HepG2 (cell line): ENCODE results near the gene DGUOK. TPM values are rescaled to one million over a fixed set of nuclear protein-coding genes. Genes with fewer than 3 reads are reported as not detected.

Source experiments
- ATAC-seq: fragments of 200-7000 bp; cut with Tn5 transposase; 3 replicates; pipeline ENCODE4 v1.9.1; 2020; ENCODE audit warnings: mild to moderate bottlenecking, moderate library complexity
- BruUV-seq: library from RNA; stranded (reverse); fragments of 400-500 nt; replicated peaks from 2 replicates; lab custom pipeline; 2021; lab: Mats Ljungman, UMichigan
- CTCF ChIA-PET: fragments of 300-600 bp; formaldehyde crosslinking; extraction: SDS; loops from one replicate; lab custom pipeline; 2021; ENCODE audit warnings: low total read pairs, inconsistent platforms, low intra/inter-chr PET ratio; lab: Yijun Ruan, JAX
- POLR2A ChIA-PET: fragments of 350-600 bp; sonication (Branson Sonifier 250); formaldehyde crosslinking; loops from one replicate; lab custom pipeline; 2020; ENCODE audit warnings: antibody characterized with exemption, inconsistent platforms; lab: Yijun Ruan, JAX
- DNase-seq: peaks from one replicate; pipeline ENCODE4 v3.0.0-alpha.2; 2015; ENCODE audit warnings: low spot score
- FAIRE-seq: peaks from 3 replicates; lab custom pipeline; 2011; peaks lifted over from hg19 to GRCh38; lab: Jason Lieb, UNC
- H2AFZ ChIP-seq: one replicate; pipeline ENCODE4 v1.6.1; 2011; ENCODE audit warnings: low read length, inconsistent platforms
- H3K27ac ChIP-seq: fragments of 300-600 bp; 3 replicates; pipeline ENCODE4 v1.8.0; 2011; ENCODE audit warnings: mixed run types, mild to moderate bottlenecking, mixed read lengths, low read length, inconsistent platforms; ENCODE audit not compliant: insufficient read depth; ENCODE audit errors: extremely low read length
- H3K27me3 ChIP-seq, 2 experiments: fragments of 200-600 bp in 1 of 2; 2 replicates in 1 of 2; 3 replicates in 1 of 2; pipeline versions ENCODE4 v1.6.0 to v1.8.0; 2011; ENCODE audit warnings: low read length in 2 of 2, mild to moderate bottlenecking in 2 of 2, moderate library complexity in 2 of 2, inconsistent platforms in 1 of 2; ENCODE audit not compliant: insufficient read depth in 2 of 2, control insufficient read depth in 1 of 2
- H3K36me3 ChIP-seq, 2 experiments: fragments of 200-600 bp in 1 of 2; replicated peaks in 1 of 2; 2 replicates in 1 of 2; 3 replicates in 1 of 2; pipeline versions ENCODE4 v1.5.1 to v1.8.0; 2011; ENCODE audit warnings: low read length in 2 of 2, inconsistent platforms in 1 of 2; ENCODE audit not compliant: insufficient read depth in 2 of 2, control insufficient read depth in 1 of 2
- H3K4me1 ChIP-seq: 2 replicates; pipeline ENCODE4 v1.5.1; 2012; ENCODE audit warnings: low read length, inconsistent platforms; ENCODE audit not compliant: insufficient read depth
- H3K4me2 ChIP-seq: 2 replicates; pipeline ENCODE4 v1.6.0; 2011; ENCODE audit warnings: low read depth, low read length, inconsistent platforms
- H3K4me3 ChIP-seq, 3 experiments: fragments of 200-600 bp in 1 of 3; sonication (generic), shearing (Covaris generic) in 1 of 3; replicated peaks in 1 of 3; 2 replicates each; pipeline ENCODE4 v1.5.1; 2011 to 2016; ENCODE audit warnings: low read length in 3 of 3, inconsistent platforms in 2 of 3, low read depth in 2 of 3, mild to moderate bottlenecking in 2 of 3, control low read depth in 1 of 3, mixed read lengths in 1 of 3; ENCODE audit not compliant: insufficient read depth in 1 of 3
- H3K79me2 ChIP-seq: one replicate; pipeline ENCODE4 v1.6.1; 2011; ENCODE audit warnings: low read length, inconsistent platforms; ENCODE audit not compliant: insufficient read depth
- H3K9ac ChIP-seq: 2 replicates; pipeline ENCODE4 v1.6.0; 2011; ENCODE audit warnings: mild to moderate bottlenecking, low read depth, low read length, inconsistent platforms; ENCODE audit not compliant: insufficient read depth
- H3K9me3 ChIP-seq: 2 replicates; pipeline ENCODE4 v1.5.1; 2012; ENCODE audit warnings: mild to moderate bottlenecking, low read length
- H4K20me1 ChIP-seq: 2 replicates; pipeline ENCODE4 v1.6.0; 2011; ENCODE audit warnings: inconsistent platforms, mild to moderate bottlenecking, low read length, moderate library complexity; ENCODE audit not compliant: insufficient read depth
- BCL3 ChIP-seq: sonication (generic); formaldehyde crosslinking; IDR thresholded peaks from 2 replicates; pipeline ENCODE4 v1.5.1; 2020; ENCODE audit warnings: mild to moderate bottlenecking, missing genetic modification reagents, moderate library complexity
- CHD4 ChIP-seq: fragments of 200-600 bp; sonication (generic); IDR thresholded peaks from 2 replicates; pipeline ENCODE4 v1.7.0; 2017; ENCODE audit warnings: mild to moderate bottlenecking, low read length, borderline replicate concordance
- HMGA1 ChIP-seq: sonication (generic); formaldehyde crosslinking; conservative IDR thresholded peaks from 2 replicates; pipeline ENCODE4 v1.4.0; 2020; ENCODE audit warnings: missing genetic modification reagents
- HNRNPL ChIP-seq: fragments of 200-400 bp; formaldehyde crosslinking; IDR thresholded peaks from 2 replicates; pipeline ENCODE4 v1.6.1; 2017; ENCODE audit warnings: mild to moderate bottlenecking, low read depth, low read length
- IKZF4 ChIP-seq: sonication (generic); formaldehyde crosslinking; IDR thresholded peaks from 2 replicates; pipeline ENCODE4 v1.5.1; 2020; ENCODE audit warnings: borderline replicate concordance, mild to moderate bottlenecking, low read depth, missing genetic modification reagents; ENCODE audit errors: not compliant biosample characterization
- IRX3 ChIP-seq: sonication (generic); formaldehyde crosslinking; IDR thresholded peaks from 2 replicates; pipeline ENCODE4 v1.8.1; 2023; ENCODE audit warnings: mild to moderate bottlenecking, low read depth, missing genetic modification reagents, borderline replicate concordance
- NR2F6 ChIP-seq, 2 experiments: IDR thresholded peaks; 2 replicates each; pipeline ENCODE4 v1.6.1; 2016; ENCODE audit warnings: antibody characterized with exemption in 1 of 2, mild to moderate bottlenecking in 1 of 2
- PRDM15 ChIP-seq: sonication (generic); formaldehyde crosslinking; IDR thresholded peaks from 2 replicates; pipeline ENCODE4 v1.4.0; 2020; ENCODE audit warnings: missing genetic modification reagents
- ZNF414 ChIP-seq: sonication (generic); formaldehyde crosslinking; IDR thresholded peaks from 2 replicates; pipeline ENCODE4 v1.5.0; 2020; ENCODE audit warnings: missing genetic modification reagents
- ZNF615 ChIP-seq: sonication (generic); formaldehyde crosslinking; IDR thresholded peaks from 2 replicates; pipeline ENCODE4 v1.5.0; 2020; ENCODE audit warnings: mild to moderate bottlenecking, missing genetic modification reagents, borderline replicate concordance
- ZNF616 ChIP-seq: sonication (generic); formaldehyde crosslinking; IDR thresholded peaks from 2 replicates; pipeline ENCODE4 v1.5.0; 2020; ENCODE audit warnings: low read depth, mild to moderate bottlenecking, missing genetic modification reagents
- ZNF883 ChIP-seq: sonication (generic); formaldehyde crosslinking; IDR thresholded peaks from 2 replicates; pipeline ENCODE4 v1.5.1; 2020; ENCODE audit warnings: mild to moderate bottlenecking, missing genetic modification reagents; ENCODE audit errors: not compliant biosample characterization
- WGBS: methylation state at CpG from one replicate; pipeline ENCODE4 v1.1.6; 2017; ENCODE audit warnings: low lambda C conversion rate; 5-methylcytosine and 5-hydroxymethylcytosine counted together
- in situ Hi-C: cut with HindIII; loops from 2 replicates; pipeline ENCODE4 v1.10.0; 2017; ENCODE audit warnings: low pct_unique_long_range_greater_than_20kb; ENCODE audit not compliant: extremely low pct_ligation_motif_present
- intact Hi-C: fragments of 100-400 bp; cut with micrococcal nuclease; formaldehyde crosslinking; loops from one replicate; pipeline ENCODE4 v1.10.0; 2022; ENCODE audit not compliant: unreplicated experiment
- polyA plus RNA-seq, 8 experiments: library from polyadenylated mRNA; depleted of rRNA in 3 of 8; stranded (reverse) in 7 of 8; unstranded in 1 of 8; fragments of >200 nt; fragmentation: Illumina TruSeq in 4 of 8; extraction: Trizol in 4 of 8; gene quantifications; 2 replicates each; pipeline versions ENCODE4 v1.2.1 to v1.2.3, GENCODE V29; 2011 to 2016; ENCODE audit warnings: low read depth in 4 of 8, missing spikeins in 1 of 8, mixed read lengths in 1 of 8; ENCODE audit not compliant: insufficient read depth in 1 of 8
- total RNA-seq, 5 experiments: library from RNA; depleted of rRNA; stranded (reverse); fragments of >200 nt; fragmentation: Illumina TruSeq; extraction: Trizol; gene quantifications; 2 replicates each; pipeline ENCODE4 v1.2.3, GENCODE V29; 2016; ENCODE audit warnings: low read depth in 1 of 5
- TF ChIP-seq, protein P1 (sequence below): sonication (generic); formaldehyde crosslinking; conservative IDR thresholded peaks from 2 replicates; pipeline ENCODE4 v1.8.1; 2023; ENCODE audit warnings: missing genetic modification reagents
- TF ChIP-seq, protein P2 (sequence below): sonication (generic); formaldehyde crosslinking; IDR thresholded peaks from 2 replicates; pipeline ENCODE4 v1.8.0; 2022; ENCODE audit warnings: missing genetic modification reagents, mild to moderate bottlenecking, borderline replicate concordance

DGUOK gene
- total and polyA plus RNA-seq, 2 of the 13 experiments (the other 11 are each of a cell fraction or from before 2014, with no cell fraction given) = 105 to 137 TPM

- H3K36me3 ChIP-seq = peaks cover 15 to 32% of the 10 kb centered on the region in 2 experiments
- ATAC-seq = no peak
- BruUV-seq = no TSS peak
- H3K9ac ChIP-seq = no peak overlapping the region
- no peak overlapping the region for H3K27ac ChIP-seq
- ChIA-PET POLR2A (no interaction called here), CTCF (no interaction called here)
- FAIRE-seq = no peak
- intact Hi-C loops (no loop called here), in situ Hi-C loops (no loop called here)
- H3K4me3 ChIP-seq = no peak overlapping the region
- H4K20me1 ChIP-seq = peaks cover 17% of the 10 kb centered on the region; the same call in 1 of the 2 replicates
- no peak overlapping the region for H3K4me2 ChIP-seq
- H2AFZ ChIP-seq = no peak overlapping the region
- peaks cover 17% of the 10 kb centered on the region for H3K79me2 ChIP-seq
- H3K9me3 ChIP-seq = no peaks in the 10 kb centered on the region
- no peaks in the 10 kb centered on the region for H3K27me3 ChIP-seq
- 96% methylated on average over 17 of the region's 18 CpGs for WGBS
- DNase-seq = no peak
- H3K4me1 ChIP-seq = peaks cover 24% of the 10 kb centered on the region
- TF ChIP-seq BCL3 (CRISPR knock-in tag) = no peak
- TF ChIP-seq IRX3 = no peak
- TF ChIP-seq PRDM15 = no peak
- no peak for TF ChIP-seq HNRNPL
- no peak for TF ChIP-seq ZNF414 (CRISPR knock-in tag)
- TF ChIP-seq ZNF883 (CRISPR knock-in tag) = no peak
- no peak for TF ChIP-seq HMGA1
- TF ChIP-seq, protein P1, sequence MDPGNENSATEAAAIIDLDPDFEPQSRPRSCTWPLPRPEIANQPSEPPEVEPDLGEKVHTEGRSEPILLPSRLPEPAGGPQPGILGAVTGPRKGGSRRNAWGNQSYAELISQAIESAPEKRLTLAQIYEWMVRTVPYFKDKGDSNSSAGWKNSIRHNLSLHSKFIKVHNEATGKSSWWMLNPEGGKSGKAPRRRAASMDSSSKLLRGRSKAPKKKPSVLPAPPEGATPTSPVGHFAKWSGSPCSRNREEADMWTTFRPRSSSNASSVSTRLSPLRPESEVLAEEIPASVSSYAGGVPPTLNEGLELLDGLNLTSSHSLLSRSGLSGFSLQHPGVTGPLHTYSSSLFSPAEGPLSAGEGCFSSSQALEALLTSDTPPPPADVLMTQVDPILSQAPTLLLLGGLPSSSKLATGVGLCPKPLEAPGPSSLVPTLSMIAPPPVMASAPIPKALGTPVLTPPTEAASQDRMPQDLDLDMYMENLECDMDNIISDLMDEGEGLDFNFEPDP (CRISPR knock-in tag) = no peak
- TF ChIP-seq ZNF616 (CRISPR knock-in tag) = no peak
- TF ChIP-seq ZNF615 = no peak
- TF ChIP-seq IKZF4 (CRISPR knock-in tag) = no peak
- TF ChIP-seq NR2F6 (IDR thresholded peaks at IDR 0.05) = no peak
- no peak for TF ChIP-seq NR2F6 (CRISPR knock-in tag; IDR thresholded peaks at IDR 0.05)
- TF ChIP-seq CHD4 = no peak
- TF ChIP-seq, protein P2, sequence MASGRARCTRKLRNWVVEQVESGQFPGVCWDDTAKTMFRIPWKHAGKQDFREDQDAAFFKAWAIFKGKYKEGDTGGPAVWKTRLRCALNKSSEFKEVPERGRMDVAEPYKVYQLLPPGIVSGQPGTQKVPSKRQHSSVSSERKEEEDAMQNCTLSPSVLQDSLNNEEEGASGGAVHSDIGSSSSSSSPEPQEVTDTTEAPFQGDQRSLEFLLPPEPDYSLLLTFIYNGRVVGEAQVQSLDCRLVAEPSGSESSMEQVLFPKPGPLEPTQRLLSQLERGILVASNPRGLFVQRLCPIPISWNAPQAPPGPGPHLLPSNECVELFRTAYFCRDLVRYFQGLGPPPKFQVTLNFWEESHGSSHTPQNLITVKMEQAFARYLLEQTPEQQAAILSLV = no peak
Observed at GRCh38 chr2:74004212-74005182, 77.8 kb downstream of the DGUOK start.
